Kidney (tissue), 14 donors: ENCODE results near the gene L1CAM. TPM values are rescaled to one million over a fixed set of nuclear protein-coding genes. Genes with fewer than 3 reads are reported as not detected.
"Not testable (repeated sequence)": the region's sequence is repeated elsewhere in the genome, so short reads cannot be mapped to it uniquely, and the experiment has no call there.

Experiments used
- DNase-seq, 5 donors: peaks; one replicate each; pipeline ENCODE4 v3.0.0-alpha.2; 2013 to 2020
- FAIRE-seq: peaks from 2 replicates; lab custom pipeline; 2012; peaks lifted over from hg19 to GRCh38; lab: Jason Lieb, UNC
- H3K27ac ChIP-seq, 2 donors: one replicate each; pipeline ENCODE4 v1.7.0; 2013; ENCODE audit warnings: low read depth in 2 of 2, low read length in 2 of 2, inconsistent platforms in 1 of 2
- H3K27me3 ChIP-seq: one replicate; pipeline ENCODE4 v1.7.1; 2013; ENCODE audit warnings: low read length, inconsistent platforms; ENCODE audit not compliant: control insufficient read depth, insufficient read depth
- H3K36me3 ChIP-seq, 3 donors: one replicate each; pipeline versions ENCODE4 v1.7.0 to v1.7.1; 2013; ENCODE audit warnings: low read length in 3 of 3, control low read depth in 1 of 3, inconsistent platforms in 1 of 3; ENCODE audit not compliant: insufficient read depth in 3 of 3, control insufficient read depth in 2 of 3
- H3K4me1 ChIP-seq, 3 donors: one replicate each; pipeline versions ENCODE4 v1.7.0 to v1.7.1; 2013; ENCODE audit warnings: low read length in 3 of 3, inconsistent platforms in 1 of 3, low read depth in 1 of 3; ENCODE audit not compliant: control insufficient read depth in 2 of 3, insufficient read depth in 2 of 3
- H3K4me3 ChIP-seq, 3 donors: one replicate each; pipeline versions ENCODE4 v1.7.0 to v1.8.1; 2013; ENCODE audit warnings: low read length in 3 of 3, control low read depth in 1 of 3, inconsistent platforms in 1 of 3
- H3K9ac ChIP-seq, 3 donors: one replicate each; pipeline versions ENCODE4 v1.7.0 to v1.7.1; 2013; ENCODE audit warnings: low read length in 3 of 3, control low read depth in 1 of 3, inconsistent platforms in 1 of 3
- H3K9me3 ChIP-seq, 3 donors: one replicate each; pipeline versions ENCODE4 v1.7.0 to v1.7.1; 2013; ENCODE audit warnings: low read length in 3 of 3, control low read depth in 1 of 3, inconsistent platforms in 1 of 3; ENCODE audit not compliant: control insufficient read depth in 2 of 3, insufficient read depth in 1 of 3
- intact Hi-C: fragments of 100-400 bp; cut with DNase I; formaldehyde crosslinking; loops from one replicate; pipeline ENCODE4 v1.11.1; 2022
- polyA plus RNA-seq: library from polyadenylated mRNA; stranded (reverse); fragments of 350-450 nt; fragmentation: Illumina TruSeq; extraction: RNeasy Lipid Tissue Mini Kit (QIAGEN cat#74804); gene quantifications from one replicate; pipeline ENCODE4 v1.2.3, GENCODE V29; 2014; ENCODE audit warnings: low read depth, low replicate concordance; ENCODE audit not compliant: insufficient read depth
- total RNA-seq: library from RNA; stranded (reverse); fragmentation: NEBNext Ultra II Directional; extraction: Animal tissue kit (Norgen Biotek cat#: 25700); gene quantifications from one replicate; pipeline ENCODE4 v1.2.1, GENCODE V29; 2021
- TF ChIP-seq, protein P1 (sequence below): IDR thresholded peaks from 3 replicates; pipeline ENCODE4 v1.5.1; 2012; ENCODE audit warnings: mild to moderate bottlenecking, moderate library complexity, borderline replicate concordance; ENCODE audit not compliant: insufficient read depth; ENCODE audit errors: extremely low read depth
- donor health status: control.
- donor health status: control.
- donor health status: control.
- donor health status: control.
- donor health status: control.
- donor health status: DM: yes; HTN: yes; CAD: no.
- donor health status: Normal renal cell carcinoma (clear cell type).

Gene L1CAM
- total and polyA plus RNA-seq, 2 donors from 2014 or later, result 26.1 to 71.9 TPM

DNA sequence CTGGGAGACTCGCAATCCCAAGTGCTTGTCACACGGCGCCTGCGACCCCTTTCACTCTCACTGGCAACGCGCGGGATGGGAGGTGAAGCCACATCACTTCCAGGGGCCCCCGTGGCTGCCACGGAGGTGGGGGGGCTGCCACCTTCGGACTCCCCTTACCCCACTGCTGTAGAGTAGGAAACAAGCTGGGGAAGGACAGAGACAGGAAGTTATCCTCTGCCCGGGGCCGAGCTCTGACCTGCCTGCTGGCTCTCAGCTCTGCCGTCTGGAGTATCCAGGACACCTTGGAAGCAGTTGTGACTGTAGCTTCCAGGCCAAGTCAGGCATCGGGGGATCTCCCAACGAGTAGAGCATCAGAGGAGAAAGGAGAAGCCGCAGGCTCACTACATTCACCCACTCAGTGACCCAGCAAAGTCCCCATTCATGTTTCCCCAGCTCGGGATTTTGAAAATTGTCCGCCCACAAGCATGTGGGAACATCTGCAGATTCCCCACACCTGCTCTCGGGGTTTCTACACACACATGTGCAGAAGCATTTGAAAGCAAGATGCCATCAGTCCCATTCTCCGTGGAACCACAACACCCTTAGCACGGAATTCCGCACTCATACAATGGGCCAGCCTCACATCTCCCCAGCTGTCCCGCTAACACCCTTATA lies 66.5 kb downstream of the L1CAM start:
- H3K4me1 ChIP-seq, result no peaks in the 10 kb centered on the region
- FAIRE-seq (no peak), DNase-seq (no peak)
- no peaks in the 10 kb centered on the region for H3K27me3 ChIP-seq
- no peak overlapping the region for H3K9ac ChIP-seq
- H3K9me3 ChIP-seq, result no peaks in the 10 kb centered on the region
- H3K4me3 ChIP-seq, result peak overlapping the region in 1 of 3 donors; percentile 3
- TF ChIP-seq, protein P1, sequence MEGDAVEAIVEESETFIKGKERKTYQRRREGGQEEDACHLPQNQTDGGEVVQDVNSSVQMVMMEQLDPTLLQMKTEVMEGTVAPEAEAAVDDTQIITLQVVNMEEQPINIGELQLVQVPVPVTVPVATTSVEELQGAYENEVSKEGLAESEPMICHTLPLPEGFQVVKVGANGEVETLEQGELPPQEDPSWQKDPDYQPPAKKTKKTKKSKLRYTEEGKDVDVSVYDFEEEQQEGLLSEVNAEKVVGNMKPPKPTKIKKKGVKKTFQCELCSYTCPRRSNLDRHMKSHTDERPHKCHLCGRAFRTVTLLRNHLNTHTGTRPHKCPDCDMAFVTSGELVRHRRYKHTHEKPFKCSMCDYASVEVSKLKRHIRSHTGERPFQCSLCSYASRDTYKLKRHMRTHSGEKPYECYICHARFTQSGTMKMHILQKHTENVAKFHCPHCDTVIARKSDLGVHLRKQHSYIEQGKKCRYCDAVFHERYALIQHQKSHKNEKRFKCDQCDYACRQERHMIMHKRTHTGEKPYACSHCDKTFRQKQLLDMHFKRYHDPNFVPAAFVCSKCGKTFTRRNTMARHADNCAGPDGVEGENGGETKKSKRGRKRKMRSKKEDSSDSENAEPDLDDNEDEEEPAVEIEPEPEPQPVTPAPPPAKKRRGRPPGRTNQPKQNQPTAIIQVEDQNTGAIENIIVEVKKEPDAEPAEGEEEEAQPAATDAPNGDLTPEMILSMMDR, result no peak
- H3K36me3 ChIP-seq, result no peaks in the 10 kb centered on the region
- H3K27ac ChIP-seq, result no peak overlapping the region
- intact Hi-C loops, result no loop called here

DNA sequence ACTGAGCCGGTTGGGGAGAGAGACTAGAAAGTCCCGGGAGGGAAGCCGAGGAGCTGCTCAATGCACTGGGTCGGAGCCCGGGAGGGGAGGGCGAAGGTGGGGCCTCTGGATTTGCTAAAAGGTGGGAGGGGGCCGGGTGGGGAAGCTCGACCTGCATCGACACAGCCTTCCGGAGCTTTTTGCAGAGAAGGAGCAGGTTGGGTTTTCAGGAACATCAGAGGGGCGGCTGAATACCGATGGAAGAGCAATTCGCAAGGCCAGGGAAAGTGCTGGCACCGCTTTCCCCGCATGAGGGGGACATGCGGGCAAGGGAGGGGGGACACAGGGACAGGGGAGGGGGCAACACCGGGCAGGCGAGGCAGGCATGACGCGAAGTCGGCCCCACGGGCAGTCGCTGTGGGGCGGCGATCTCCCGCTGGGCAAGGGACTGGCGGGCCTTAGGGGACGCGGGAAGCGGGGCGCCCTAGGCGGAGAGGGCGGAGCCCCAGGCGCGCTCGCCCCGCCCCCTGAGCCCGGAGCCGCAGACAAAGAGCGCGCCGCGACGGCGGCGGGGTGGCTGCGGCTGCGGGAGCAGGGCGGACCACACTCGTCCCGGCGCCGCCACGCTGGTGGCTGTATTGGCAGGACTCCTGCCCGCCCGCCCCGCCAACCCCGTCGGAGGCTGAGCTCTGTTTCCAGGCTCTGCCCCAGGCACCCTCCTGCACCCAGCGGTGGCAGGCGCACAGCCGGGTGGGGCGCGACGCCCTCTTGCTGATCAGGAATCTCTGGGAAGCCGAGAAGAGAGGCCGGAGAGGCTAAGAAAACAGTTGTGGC lies 67.2 kb downstream of the L1CAM start:
- no peak overlapping the region for H3K27ac ChIP-seq
- no peaks in the 10 kb centered on the region for H3K27me3 ChIP-seq
- DNase-seq, result peak in 4 of 5 donors; percentile 48 to 73 (median 62)
- no peak for FAIRE-seq
- no peaks in the 10 kb centered on the region for H3K36me3 ChIP-seq
- no peak overlapping the region for H3K9ac ChIP-seq
- intact Hi-C loops, result no loop called here
- no peaks in the 10 kb centered on the region for H3K9me3 ChIP-seq
- peak overlapping the region in 1 of 3 donors; percentile 3 for H3K4me3 ChIP-seq
- TF ChIP-seq, protein P1, result no peak
- H3K4me1 ChIP-seq, result no peaks in the 10 kb centered on the region

DNA sequence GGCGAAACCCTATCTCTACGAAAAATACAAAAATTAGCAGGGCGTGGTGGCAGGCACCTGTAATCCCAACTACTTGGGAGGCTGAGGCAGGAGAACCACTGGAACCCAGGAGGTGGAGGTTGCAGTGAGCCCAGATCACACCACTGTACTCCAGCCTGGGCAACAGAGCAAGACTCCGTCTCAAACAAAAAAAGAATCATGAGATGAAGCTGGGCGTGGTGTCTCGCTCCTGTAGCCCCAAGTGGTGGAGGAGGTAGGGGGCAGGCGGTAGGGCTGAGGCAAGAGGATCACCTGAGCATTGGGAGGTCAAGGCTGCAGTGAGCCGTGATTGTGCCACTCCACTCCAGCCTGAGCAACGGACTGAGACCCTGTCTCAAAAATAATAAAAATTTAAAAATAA lies 67.9 kb downstream of the L1CAM start:
- H3K36me3 ChIP-seq, H3K4me3 ChIP-seq, DNase-seq, H3K27me3 ChIP-seq, FAIRE-seq, H3K9ac ChIP-seq, H3K4me1 ChIP-seq, intact Hi-C loops, H3K9me3 ChIP-seq, H3K27ac ChIP-seq: not testable (repeated sequence)
